NT2/D1 (cell line): ENCODE measurements around the gene LMOD1.

Experiments
- SUZ12 ChIP-seq: IDR thresholded peaks from 2 replicates; pipeline ENCODE4 v1.6.1; 2011; ENCODE audit not compliant: insufficient read length, insufficient read depth; ENCODE audit errors: extremely low read depth
- YY1 ChIP-seq: IDR thresholded peaks from 2 replicates; pipeline ENCODE4 v1.6.1; 2011; ENCODE audit not compliant: insufficient read length, insufficient read depth
- ZNF274 ChIP-seq: IDR thresholded peaks from 2 replicates; pipeline ENCODE4 v1.6.1; 2011; ENCODE audit warnings: mild to moderate bottlenecking, low read depth, low read length

- no peak for TF ChIP-seq ZNF274
- no peak for TF ChIP-seq YY1
- no peak for TF ChIP-seq SUZ12
These were observed 86.9 kb downstream of the LMOD1 start for GRCh38 chr1:201859424-201859823.
